Head of caudate nucleus (tissue), 42 donors: ENCODE data around the gene VPS4B.
A peak's percentile ranks its signal among the peaks of the same experiment; 100 is the strongest.
"Not testable (repeated sequence)": the region's sequence is repeated elsewhere in the genome, so short reads cannot be mapped to it uniquely, and the experiment has no call there.

Experiments
- DNase-seq, 42 donors: peaks; one replicate each; pipeline versions ENCODE4 v3.0.0 to v3.0.0-alpha.2; 2020 to 2021; ENCODE audit warnings: mixed read lengths in 7 of 42
- intact Hi-C: fragments of 100-400 bp; cut with DNase I; formaldehyde crosslinking; loops from one replicate; pipeline ENCODE4 v1.15.0; 2022

VPS4B gene

GRCh38 chr18:63378919-63379638 is 43.2 kb downstream of the VPS4B start:
- no peak for DNase-seq
- intact Hi-C loops, result no loop called here

- no peak for DNase-seq
- intact Hi-C loops, result no loop called here
Measured at GRCh38 chr18:63377275-63377980, 44.8 kb downstream of the VPS4B start.

- no peak for DNase-seq
- intact Hi-C loops, result no loop called here
Measured at GRCh38 chr18:63376538-63376937, 45.7 kb downstream of the VPS4B start.

GRCh38 chr18:63374540-63374939 is 47.7 kb downstream of the VPS4B start:
- intact Hi-C loops, result no loop called here
- no peak for DNase-seq

- DNase-seq, result no peak
Measured at GRCh38 chr18:63373161-63373560, 49.1 kb downstream of the VPS4B start.

GRCh38 chr18:63368611-63369010 is 53.7 kb downstream of the VPS4B start:
- intact Hi-C loops, result loop anchor here (5.0 kb wide), 1 partner anchor 46 kb away; no protein-coding TSS in a partner anchor
- no peak for DNase-seq

More at GRCh38 chr18:63373161-63373560, 49.1 kb downstream of the VPS4B start:
- intact Hi-C loops, result no loop called here

GRCh38 chr18:63367053-63367953 is 55.0 kb downstream of the VPS4B start, which contains the start of gene KDSR:
KDSR (minus strand) TSS chr18:63367206; CDS start chr18:63367118, 88 bp downstream.
- DNase-seq, result peak; percentile 82 to 98 (median 94)
- intact Hi-C loops, result loop anchor here (1.0 to 5.0 kb wide), 2 partner anchors 45 to 55 kb away; partner anchors contain the start of gene VPS4B

GRCh38 chr18:63366213-63367052 is 55.8 kb downstream of the VPS4B start:
- DNase-seq, result peak; percentile 7 to 84 (median 54)
- intact Hi-C loops, result loop anchor here (1.0 to 5.0 kb wide), 2 partner anchors 44 to 56 kb away; partner anchors contain the start of gene VPS4B

- peak in 25 of 42 donors; percentile 5 to 61 (median 29) for DNase-seq
- intact Hi-C loops, result loop anchor here (5.0 kb wide), 1 partner anchor 44 kb away; no protein-coding TSS in a partner anchor
Measured at GRCh38 chr18:63365876-63366212, 56.4 kb downstream of the VPS4B start.

- DNase-seq, result no peak
- intact Hi-C loops, result no loop called here
Measured at GRCh38 chr18:63363951-63364350, 58.3 kb downstream of the VPS4B start.

- intact Hi-C loops, DNase-seq: not testable (repeated sequence)
Measured at GRCh38 chr18:63363420-63363819, 58.9 kb downstream of the VPS4B start.

- intact Hi-C loops, result no loop called here
- no peak for DNase-seq
Measured at GRCh38 chr18:63356272-63356896, 65.9 kb downstream of the VPS4B start.

- intact Hi-C loops, result no loop called here
- DNase-seq, result no peak
Measured at GRCh38 chr18:63350230-63350629, 72.0 kb downstream of the VPS4B start.

GRCh38 chr18:63348508-63349136 is 73.7 kb downstream of the VPS4B start:
- no peak for DNase-seq
- intact Hi-C loops, result no loop called here

GRCh38 chr18:63346480-63347183 is 75.6 kb downstream of the VPS4B start:
- DNase-seq, result no peak
- intact Hi-C loops, result no loop called here

- intact Hi-C loops, result no loop called here
- peak in 9 of 42 donors; percentile 10 to 59 (median 17) for DNase-seq
Measured at GRCh38 chr18:63346031-63346430, 76.2 kb downstream of the VPS4B start.

GRCh38 chr18:63344918-63345317 is 77.4 kb downstream of the VPS4B start:
- intact Hi-C loops, result no loop called here

More at GRCh38 chr18:63344918-63345317, 77.4 kb downstream of the VPS4B start:
- DNase-seq, result no peak
